Measurements from ENCODE around the gene DGCR8. TPM values are rescaled to one million over a fixed set of nuclear protein-coding genes. Genes with fewer than 3 reads are reported as not detected.

DGCR8 gene
- total RNA-seq, 1 donor from 2014 or later, result 37.6 TPM

DNA sequence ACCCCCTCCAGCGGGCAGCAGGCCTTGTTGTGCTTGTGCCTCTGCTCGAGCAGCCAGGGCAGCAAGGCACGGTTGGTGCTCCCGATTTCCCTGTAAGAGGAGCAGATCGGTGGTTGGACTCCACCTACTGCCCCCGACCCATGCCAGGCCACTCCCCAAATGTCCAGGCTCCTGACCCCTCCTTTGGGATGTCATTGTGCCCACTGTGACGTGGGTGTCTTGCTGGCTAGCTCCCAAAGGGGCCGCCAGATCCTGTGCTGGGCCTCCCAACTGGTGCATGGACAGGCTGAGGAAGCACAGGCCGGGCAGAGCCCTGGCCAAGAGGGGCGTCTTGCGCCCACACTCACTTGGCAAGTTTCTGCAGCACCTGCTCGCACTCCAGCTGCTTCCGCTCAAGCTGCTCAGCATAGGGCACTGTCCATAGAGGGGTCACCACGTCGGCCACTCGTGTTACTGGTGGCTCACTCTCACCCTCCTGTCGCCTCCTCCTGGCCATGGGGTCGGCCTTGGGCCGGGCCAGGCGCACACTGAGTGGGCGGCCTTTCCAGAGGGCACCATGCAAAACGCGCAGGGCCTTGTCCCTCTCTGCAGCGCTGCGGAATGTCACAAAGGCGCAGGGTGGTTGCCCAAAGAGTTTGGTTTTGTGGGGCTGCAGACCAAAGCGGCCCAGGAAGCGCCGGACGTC is 35.8 kb downstream of the DGCR8 start, which contains the start of gene RANBP1:
TSS of gene RANBP1 (plus strand) at position 414 of the 685 bp plus-strand sequence. CDS start at position 495, 81 bp downstream.
- DNase-seq (ENCODE audit: low spot score), result no peak
- intact Hi-C loops (cut with DNase I), result loop anchor here (2.0 kb wide), 1 partner anchor 29 kb away; no protein-coding TSS in a partner anchor

GRCh38 chr22:20116376-20116950 is 36.4 kb downstream of the DGCR8 start:
- intact Hi-C loops (cut with DNase I), result loop anchor here (2.0 kb wide), 1 partner anchor 30 kb away; no protein-coding TSS in a partner anchor
- DNase-seq (ENCODE audit: low spot score), result peak; percentile 80

More for the DNA sequence above, 35.8 kb downstream of the DGCR8 start, which contains the start of gene RANBP1:
- ATAC-seq, result no peak

DNA sequence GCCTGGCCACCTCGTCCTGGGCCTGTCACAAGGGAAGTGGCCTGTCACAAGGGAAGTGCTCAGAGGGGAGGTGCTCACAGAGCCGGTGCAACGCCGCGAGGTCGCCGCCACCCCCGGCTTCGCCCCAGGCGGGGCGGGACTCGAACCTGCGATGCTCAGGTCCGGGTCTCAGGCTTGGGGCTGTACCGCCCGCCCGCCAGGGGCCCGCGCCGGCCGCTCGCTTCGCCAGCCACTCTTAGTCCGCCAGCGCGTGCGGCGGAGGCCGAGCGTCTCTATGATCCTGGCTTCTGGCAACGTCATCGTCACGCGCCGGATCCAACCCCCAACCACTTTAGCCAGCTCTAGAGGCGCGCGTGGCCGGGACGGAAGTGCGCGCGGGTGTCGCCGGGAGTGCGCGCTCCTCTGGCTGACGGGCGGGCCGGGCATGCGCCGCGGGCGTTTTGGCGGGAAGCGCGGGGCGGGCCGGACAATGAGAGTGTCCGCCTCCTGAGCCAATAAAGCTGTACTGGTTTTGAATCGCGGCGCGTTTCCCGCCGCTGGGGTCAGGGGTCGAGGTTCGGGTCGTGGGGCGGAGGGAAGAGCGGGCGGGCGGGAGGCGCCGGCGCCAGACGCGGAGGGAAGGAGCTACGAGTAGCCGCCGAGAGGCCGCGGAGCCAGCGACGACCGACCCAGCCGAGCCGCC is 37.1 kb downstream of the DGCR8 start, which contains the start of gene TRMT2A:
TSS of gene TRMT2A (minus strand) at position 276 of the 682 bp plus-strand sequence. CDS start 320 bp downstream, outside the sequence.
- peak; percentile 96 for ATAC-seq
- peak; percentile 99 for DNase-seq (ENCODE audit: low spot score)
- intact Hi-C loops (cut with DNase I), result loop anchor here (2.0 kb wide), 1 partner anchor 30 kb away; no protein-coding TSS in a partner anchor

More at GRCh38 chr22:20116376-20116950, 36.4 kb downstream of the DGCR8 start:
- ATAC-seq, result peak; percentile 14

DNA sequence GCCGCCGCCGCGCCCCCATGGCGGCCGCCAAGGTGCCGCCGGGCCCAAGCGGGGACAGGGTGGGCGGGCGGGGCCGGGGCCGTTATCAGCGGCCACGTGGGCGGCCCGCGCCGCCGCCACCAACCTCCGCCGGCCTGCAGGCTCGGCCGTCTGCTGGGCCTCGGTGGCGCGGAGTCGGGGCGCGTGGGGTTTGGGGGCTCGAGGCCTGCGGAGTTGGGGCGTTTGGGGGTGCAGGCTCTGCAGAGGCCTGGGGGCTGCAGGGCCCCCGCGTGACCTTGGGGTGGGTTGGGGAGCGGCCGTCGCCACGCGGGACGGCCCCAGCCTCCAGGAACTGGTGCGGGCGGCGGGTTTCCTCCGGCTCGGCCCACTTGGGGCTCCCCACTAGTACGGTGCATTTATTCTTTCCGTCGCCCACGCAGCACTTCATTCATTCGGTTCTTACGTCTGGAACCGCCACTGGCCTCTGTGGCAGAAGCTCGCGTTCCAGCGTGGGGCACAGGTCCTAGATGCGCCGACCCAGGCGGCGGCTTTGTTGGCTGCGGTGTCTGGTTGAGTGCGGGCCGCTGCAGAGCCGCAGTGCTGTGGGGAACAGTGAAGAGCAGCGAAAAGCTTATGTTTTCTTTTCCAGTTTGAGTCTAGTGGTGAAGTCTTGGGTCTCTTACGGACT is 37.7 kb downstream of the DGCR8 start:
- DNase-seq (ENCODE audit: low spot score), result no peak
- no peak for ATAC-seq
- intact Hi-C loops (cut with DNase I), result loop anchor here (2.0 kb wide), 1 partner anchor 31 kb away; no protein-coding TSS in a partner anchor

- intact Hi-C loops (cut with DNase I), result no loop called here
- DNase-seq (ENCODE audit: low spot score) (no peak), ATAC-seq (no peak)
These were observed 38.4 kb downstream of the DGCR8 start for GRCh38 chr22:20118300-20119020.

GRCh38 chr22:20121856-20122415 is 41.9 kb downstream of the DGCR8 start:
- no peak for ATAC-seq
- no peak for DNase-seq (ENCODE audit: low spot score)
- intact Hi-C loops (cut with DNase I), result no loop called here

DNA sequence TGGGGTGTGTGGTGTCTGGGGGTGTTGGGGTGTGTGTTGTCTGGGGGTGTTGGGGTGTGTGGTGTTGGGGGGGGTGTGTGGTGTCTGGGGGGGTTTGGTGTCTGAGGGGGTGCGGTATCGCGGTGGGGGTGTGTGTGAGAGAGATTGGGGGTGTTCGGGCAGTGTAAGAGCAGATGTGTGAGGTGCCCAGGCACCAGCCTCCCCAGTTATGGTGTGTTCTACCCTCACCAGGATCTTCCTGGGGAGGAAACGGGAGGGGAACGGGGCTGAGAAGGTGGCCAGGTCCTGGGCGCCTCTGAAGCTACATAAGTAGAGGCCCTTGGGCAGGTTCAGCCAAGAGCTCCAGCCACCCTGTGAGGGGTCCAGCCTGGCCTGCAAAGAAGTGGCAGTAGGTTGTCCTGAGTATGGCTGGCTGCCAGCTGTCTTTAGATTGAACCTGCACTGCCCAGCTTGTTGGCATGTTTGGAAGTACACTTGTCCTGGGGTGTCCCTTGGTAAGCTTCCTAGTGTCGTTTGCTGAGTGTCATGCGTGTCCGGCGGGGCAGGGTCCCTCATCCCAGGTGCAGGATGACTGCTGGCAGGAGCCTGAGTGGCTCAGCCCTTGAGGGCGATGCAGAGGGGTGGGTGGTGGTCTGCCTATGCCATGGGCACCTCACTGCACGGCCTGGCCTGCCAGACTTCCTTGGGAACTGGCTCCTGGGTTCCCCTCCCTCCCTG is 43.5 kb downstream of the DGCR8 start:
- intact Hi-C loops (cut with DNase I), result no loop called here

GRCh38 chr22:20124083-20124787 is 44.2 kb downstream of the DGCR8 start:
- DNase-seq (ENCODE audit: low spot score) (no peak), ATAC-seq (no peak)
- intact Hi-C loops (cut with DNase I), result no loop called here

More for the DNA sequence above, 43.5 kb downstream of the DGCR8 start:
- DNase-seq (ENCODE audit: low spot score) (no peak), ATAC-seq (no peak)

DNA sequence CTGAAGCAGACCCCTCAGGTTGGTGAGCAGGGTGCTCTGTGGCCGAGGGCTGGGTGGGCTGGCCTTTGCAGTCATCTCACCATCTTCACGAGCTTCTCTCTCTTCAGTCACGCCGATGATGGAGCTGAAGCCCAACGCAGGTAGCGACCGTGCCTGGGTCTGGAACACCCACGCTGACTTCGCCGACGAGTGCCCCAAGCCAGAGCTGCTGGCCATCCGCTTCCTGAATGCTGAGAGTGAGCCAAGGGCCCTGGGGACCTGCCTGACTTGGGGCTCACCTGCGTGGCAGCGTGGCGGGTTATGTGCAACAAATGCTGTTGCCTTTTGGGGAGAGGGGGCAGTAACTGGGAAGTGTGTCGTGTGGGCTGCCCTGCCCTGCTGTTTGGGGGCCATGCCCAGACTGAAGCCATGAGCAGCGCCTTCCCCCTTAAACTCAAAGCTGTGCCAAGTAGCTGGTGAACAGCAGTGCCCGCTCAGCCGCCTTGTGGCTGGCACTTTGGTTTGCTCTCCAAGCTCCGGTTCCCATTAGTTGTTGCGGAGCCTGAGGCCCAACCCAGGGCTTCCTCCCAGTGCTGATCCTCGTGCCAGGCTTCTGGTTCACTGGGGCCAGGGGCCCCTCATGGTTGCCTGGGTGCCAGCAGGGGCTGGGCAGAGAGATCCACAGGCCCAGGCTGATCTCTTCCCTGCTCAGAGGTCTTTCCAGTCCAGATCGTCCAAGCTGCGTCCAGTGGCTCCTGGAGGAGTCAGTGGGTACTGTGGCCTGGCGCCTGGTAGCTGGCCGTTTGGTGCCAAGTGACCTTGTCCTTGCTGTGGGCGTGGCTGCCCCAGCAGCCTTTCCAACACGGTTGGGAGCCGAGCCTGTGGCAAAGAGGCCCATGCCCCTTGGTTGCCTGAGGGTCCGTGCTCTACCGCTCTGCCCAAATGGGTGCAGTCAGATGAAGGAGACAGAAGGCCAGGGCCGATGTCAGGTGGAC is 45.4 kb downstream of the DGCR8 start:
- DNase-seq (ENCODE audit: low spot score), result no peak
- no peak for ATAC-seq
- intact Hi-C loops (cut with DNase I), result no loop called here

GRCh38 chr22:20126284-20127029 is 46.4 kb downstream of the DGCR8 start:
- intact Hi-C loops (cut with DNase I), result no loop called here
- DNase-seq (ENCODE audit: low spot score) (no peak), ATAC-seq (no peak)

DNA sequence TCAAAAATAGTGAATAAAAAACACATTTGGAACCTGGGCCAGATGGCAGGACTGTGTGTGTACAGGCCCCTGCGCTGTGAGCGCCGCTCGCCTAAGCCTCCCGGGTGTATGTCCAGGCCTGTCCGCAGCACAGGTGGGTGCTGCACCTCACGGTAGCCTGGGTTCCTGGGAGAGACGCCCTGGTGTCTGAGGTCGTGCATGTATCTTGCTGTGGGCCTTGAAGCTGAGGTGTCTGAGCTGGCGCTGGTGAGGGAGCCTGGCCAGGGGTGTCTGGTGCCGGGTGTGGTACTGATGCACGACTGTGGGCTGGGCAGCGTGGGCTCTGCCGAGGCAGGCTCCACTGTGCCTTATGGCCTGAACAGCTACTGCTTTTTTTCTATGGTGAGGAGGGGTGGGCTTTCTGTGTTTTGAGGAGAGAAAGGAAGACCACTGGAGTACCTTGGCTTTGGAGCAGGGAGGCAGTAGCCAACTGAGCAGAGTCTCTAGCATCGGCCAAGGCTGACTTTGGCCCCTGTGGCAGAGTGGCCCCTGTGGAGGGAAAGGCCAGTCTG is 47.4 kb downstream of the DGCR8 start:
- no peak for DNase-seq (ENCODE audit: low spot score)
- ATAC-seq, result no peak
- intact Hi-C loops (cut with DNase I), result no loop called here

- DNase-seq (ENCODE audit: low spot score), result no peak
- intact Hi-C loops (cut with DNase I), result no loop called here
- ATAC-seq, result no peak
These were observed 48.0 kb downstream of the DGCR8 start for GRCh38 chr22:20127869-20128618.

DNA sequence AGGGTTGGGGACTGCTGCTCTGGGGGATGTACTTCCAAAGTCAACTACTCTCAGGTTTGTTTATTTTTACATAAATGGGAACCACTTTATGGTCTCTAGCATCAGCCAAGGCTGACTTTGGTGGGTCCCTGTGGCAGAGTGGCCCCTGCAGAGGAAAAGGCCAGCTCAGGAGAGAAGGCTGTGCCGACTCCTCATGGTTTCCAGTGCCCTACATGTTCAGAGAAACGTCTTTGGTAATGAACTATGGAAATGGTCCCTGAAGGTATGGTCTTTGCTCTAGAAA is 48.5 kb downstream of the DGCR8 start:
- ATAC-seq, result no peak
- no peak for DNase-seq (ENCODE audit: low spot score)
- intact Hi-C loops (cut with DNase I), result no loop called here

- DNase-seq (ENCODE audit: low spot score), result no peak
- intact Hi-C loops (cut with DNase I), result no loop called here
- ATAC-seq, result no peak
These were observed 49.1 kb downstream of the DGCR8 start for GRCh38 chr22:20128902-20129746.
